Spleen (tissue), 11 donors: ENCODE data around the gene ATP2B2. TPM values are rescaled to one million over a fixed set of nuclear protein-coding genes. Genes with fewer than 3 reads are reported as not detected.

ENCODE experiments used
- DNase-seq: peaks from one replicate; pipeline ENCODE4 v3.0.0-alpha.2; 2020
- H3K27ac ChIP-seq, 8 donors: fragments of 200-600 bp; sonication (generic) in 7 of 8; 1 replicate in 4 of 8; 2 replicates in 4 of 8; pipeline versions ENCODE4 v1.5.0 to v1.8.0; 2016 to 2021; ENCODE audit warnings: inconsistent platforms in 4 of 8, mild to moderate bottlenecking in 4 of 8, moderate library complexity in 1 of 8
- H3K27me3 ChIP-seq, 7 donors: fragments of 200-600 bp; sonication (generic) in 6 of 7; replicated peaks in 1 of 7; 1 replicate in 4 of 7; 2 replicates in 3 of 7; pipeline versions ENCODE4 v1.5.0 to v1.8.0; 2016 to 2021; ENCODE audit warnings: inconsistent platforms in 3 of 7, mild to moderate bottlenecking in 1 of 7
- H3K36me3 ChIP-seq, 6 donors: fragments of 200-600 bp; sonication (generic) in 5 of 6; 1 replicate in 4 of 6; 2 replicates in 2 of 6; pipeline versions ENCODE4 v1.5.0 to v1.8.0; 2016 to 2021; ENCODE audit warnings: inconsistent platforms in 2 of 6
- H3K4me1 ChIP-seq, 6 donors: fragments of 200-600 bp; sonication (generic) in 5 of 6; 1 replicate in 3 of 6; 2 replicates in 3 of 6; pipeline versions ENCODE4 v1.5.0 to v1.8.0; 2016 to 2021; ENCODE audit warnings: inconsistent platforms in 3 of 6
- H3K4me3 ChIP-seq, 8 donors: fragments of 200-600 bp; sonication (generic) in 7 of 8; 1 replicate in 4 of 8; 2 replicates in 4 of 8; pipeline versions ENCODE4 v1.5.0 to v1.8.0; 2016 to 2021; ENCODE audit warnings: inconsistent platforms in 4 of 8, mild to moderate bottlenecking in 4 of 8, moderate library complexity in 2 of 8
- H3K9me3 ChIP-seq, 8 donors: fragments of 200-600 bp; sonication (generic) in 7 of 8; 1 replicate in 4 of 8; 2 replicates in 4 of 8; pipeline versions ENCODE4 v1.5.0 to v1.8.0; 2016 to 2021; ENCODE audit warnings: inconsistent platforms in 4 of 8
- CTCF ChIP-seq, 11 experiments: fragments of 200-600 bp in 7 of 11; fragments of 450-650 bp in 4 of 11; sonication (generic) in 4 of 11; IDR thresholded peaks in 8 of 11; conservative IDR thresholded peaks in 3 of 11; 1 replicate in 7 of 11; 2 replicates in 4 of 11; pipeline versions ENCODE4 v1.4.0 to v1.8.0; 2016 to 2021; ENCODE audit warnings: antibody characterized with exemption in 11 of 11, inconsistent platforms in 4 of 11, mild to moderate bottlenecking in 1 of 11
- POLR2A ChIP-seq, 3 donors: fragments of 450-650 bp; IDR thresholded peaks; one replicate each; pipeline ENCODE4 v1.5.1; 2017; ENCODE audit warnings: antibody characterized with exemption in 3 of 3, mild to moderate bottlenecking in 1 of 3
- POLR2AphosphoS5 ChIP-seq, 3 donors: sonication (generic); formaldehyde crosslinking; IDR thresholded peaks; one replicate each; pipeline ENCODE4 v1.5.1; 2017; ENCODE audit warnings: antibody characterized with exemption in 3 of 3
- WGBS, 5 donors: extraction: QIAGEN DNeasy Blood & Tissue Kit in 3 of 5; methylation state at CpG; one replicate each; pipeline versions ENCODE4 v1.1.5 to v1.1.7; 2013 to 2018; 5-methylcytosine and 5-hydroxymethylcytosine counted together
- intact Hi-C: fragments of 100-400 bp; cut with DNase I; formaldehyde crosslinking; loops from one replicate; pipeline ENCODE4 v1.15.0; 2023; ENCODE audit warnings: low total_unique reads
- polyA plus RNA-seq, 3 donors: library from polyadenylated mRNA; stranded (reverse); fragments of 200-250 nt; gene quantifications; one replicate each; pipeline ENCODE4 v1.2.1, GENCODE V29; 2013
- total RNA-seq, 7 donors: library from RNA; depleted of rRNA in 3 of 7; stranded (reverse); fragments of >200 nt in 3 of 7; fragmentation: NEBNext Ultra II Directional in 4 of 7; extraction: Animal tissue kit (Norgen Biotek cat#: 25700) in 4 of 7; gene quantifications; one replicate each; pipeline versions ENCODE4 v1.1.0 to v1.2.1, GENCODE V29; 2016 to 2021
- donor health status: healthy with polysubstance abuse.
- donor health status: DM: no; HTN: no; CAD: no; lungs with moderate emphysema.
- donor health status: DM: no; HTN: no; CAD: no.
- donor health status: Bipolar disorder and iron deficiency.
- donor health status: healthy.
- donor health status: DM: no; HTN: no; CAD: no.
- donor health status: DM: yes; HTN: yes; CAD: no.

The ATP2B2 gene
- total and polyA plus RNA-seq, 10 donors = 0.02 to 1.5 (median 0.24) TPM; not detected in 2

- Histone ChIP-seq H3K27me3 (peaks cover 0 to 4% (median 0%) of the 10 kb centered on the region in 7 donors), H3K4me3 (no peak overlapping the region), H3K27ac (no peak overlapping the region), H3K9me3 (peaks cover 0 to 17% (median 12%) of the 10 kb centered on the region in 8 donors), H3K36me3 (no peaks in the 10 kb centered on the region), H3K4me1 (no peaks in the 10 kb centered on the region)
- DNase-seq = no peak
- WGBS, 5 donors = 65 to 91% (median 76%) methylated on average over 4 of the region's 4 CpGs
- TF ChIP-seq POLR2AphosphoS5 (IDR thresholded peaks at IDR 0.05) (no peak), POLR2A (IDR thresholded peaks at IDR 0.05) (no peak), CTCF (IDR thresholded peaks at IDR 0.05 in 8 of 11, conservative IDR thresholded peaks at IDR 0.05 in 3 of 11) (no peak)
- intact Hi-C loops = no loop called here
Observed at GRCh38 chr3:10480871-10481378, 24.5 kb downstream of the ATP2B2 start.

GRCh38 chr3:10479311-10479710, 26.1 kb downstream of the ATP2B2 start:
- Histone ChIP-seq H3K27me3 (peaks cover 0 to 4% (median 0%) of the 10 kb centered on the region in 7 donors), H3K27ac (no peak overlapping the region), H3K36me3 (no peaks in the 10 kb centered on the region), H3K4me1 (no peaks in the 10 kb centered on the region), H3K9me3 (peaks cover 0 to 17% (median 12%) of the 10 kb centered on the region in 8 donors), H3K4me3 (no peak overlapping the region)
- no peak for DNase-seq
- no peak for TF ChIP-seq POLR2A (IDR thresholded peaks at IDR 0.05)
- TF ChIP-seq POLR2AphosphoS5 (IDR thresholded peaks at IDR 0.05) = no peak
- no peak for TF ChIP-seq CTCF (IDR thresholded peaks at IDR 0.05 in 8 of 11, conservative IDR thresholded peaks at IDR 0.05 in 3 of 11)
- 55 to 73% (median 65%) methylated on average over 2 of the region's 2 CpGs for WGBS, 5 donors
- intact Hi-C loops = no loop called here

DNA sequence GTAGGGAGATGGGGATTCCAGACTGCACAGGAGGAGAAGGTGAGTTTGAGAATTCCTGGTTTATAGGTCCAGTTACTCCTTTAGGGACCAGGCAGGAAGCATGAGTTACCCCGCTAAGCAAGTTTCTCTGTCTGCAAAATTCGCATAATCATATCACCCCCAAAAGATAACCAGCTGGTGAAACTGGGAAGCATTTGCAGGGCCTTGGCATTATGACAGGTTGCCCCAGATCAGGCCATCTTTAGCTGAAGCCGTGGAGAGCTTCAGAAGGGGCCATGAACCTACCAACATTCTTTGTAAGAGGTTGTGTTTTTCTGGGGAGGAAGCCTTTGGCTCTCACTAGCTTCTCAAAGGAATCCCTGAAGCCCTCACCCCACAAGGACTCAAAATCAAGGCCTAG, 29.4 kb downstream of the ATP2B2 start:
- H3K4me3 ChIP-seq = no peak overlapping the region
- 70 to 88% (median 87%) methylated on average over 3 of the region's 3 CpGs for WGBS, 5 donors
- H3K27ac ChIP-seq = no peak overlapping the region
- peaks cover 0 to 26% (median 3%) of the 10 kb centered on the region in 7 donors for H3K27me3 ChIP-seq
- intact Hi-C loops = no loop called here
- DNase-seq = no peak
- H3K4me1 ChIP-seq = peaks cover 0 to 2% (median 0%) of the 10 kb centered on the region in 6 donors
- no peaks in the 10 kb centered on the region for H3K36me3 ChIP-seq
- TF ChIP-seq CTCF (IDR thresholded peaks at IDR 0.05 in 8 of 11, conservative IDR thresholded peaks at IDR 0.05 in 3 of 11) = no peak
- TF ChIP-seq POLR2A (IDR thresholded peaks at IDR 0.05) = no peak
- TF ChIP-seq POLR2AphosphoS5 (IDR thresholded peaks at IDR 0.05) = no peak
- peaks cover 0 to 17% (median 12%) of the 10 kb centered on the region in 8 donors for H3K9me3 ChIP-seq

- Histone ChIP-seq H3K27me3 (peaks cover 0 to 37% (median 11%) of the 10 kb centered on the region in 7 donors), H3K4me3 (no peak overlapping the region), H3K9me3 (peaks cover 0 to 17% (median 12%) of the 10 kb centered on the region in 8 donors), H3K27ac (no peak overlapping the region), H3K4me1 (peaks cover 0 to 3% (median 0%) of the 10 kb centered on the region in 6 donors), H3K36me3 (no peaks in the 10 kb centered on the region)
- peak; percentile 56 for DNase-seq
- intact Hi-C loops = no loop called here
- WGBS, 5 donors = 51 to 60% (median 56%) methylated on average over 9 of the region's 9 CpGs
- no peak for TF ChIP-seq POLR2A (IDR thresholded peaks at IDR 0.05)
- TF ChIP-seq POLR2AphosphoS5 (IDR thresholded peaks at IDR 0.05) = no peak
- no peak for TF ChIP-seq CTCF (IDR thresholded peaks at IDR 0.05 in 8 of 11, conservative IDR thresholded peaks at IDR 0.05 in 3 of 11)
Observed at GRCh38 chr3:10474847-10475246, 30.5 kb downstream of the ATP2B2 start.
